SK-N-SH (cell line): ENCODE measurements around the gene IFI16.
"Not testable (repeated sequence)": the region's sequence is repeated elsewhere in the genome, so short reads cannot be mapped to it uniquely, and the experiment has no call there.

Experiments used
- CTCF ChIP-seq: fragments of 200-600 bp; sonication (generic); IDR thresholded peaks from 2 replicates; pipeline ENCODE4 v1.6.1; 2017; ENCODE audit warnings: antibody characterized with exemption, mild to moderate bottlenecking, moderate library complexity
- EZH2phosphoT487 ChIP-seq: fragments of 200-600 bp; sonication (generic); IDR thresholded peaks from 2 replicates; pipeline ENCODE4 v1.6.1; 2017; ENCODE audit warnings: low read depth, mixed run types, mild to moderate bottlenecking, antibody characterized with exemption, moderate library complexity, borderline replicate concordance

DNA sequence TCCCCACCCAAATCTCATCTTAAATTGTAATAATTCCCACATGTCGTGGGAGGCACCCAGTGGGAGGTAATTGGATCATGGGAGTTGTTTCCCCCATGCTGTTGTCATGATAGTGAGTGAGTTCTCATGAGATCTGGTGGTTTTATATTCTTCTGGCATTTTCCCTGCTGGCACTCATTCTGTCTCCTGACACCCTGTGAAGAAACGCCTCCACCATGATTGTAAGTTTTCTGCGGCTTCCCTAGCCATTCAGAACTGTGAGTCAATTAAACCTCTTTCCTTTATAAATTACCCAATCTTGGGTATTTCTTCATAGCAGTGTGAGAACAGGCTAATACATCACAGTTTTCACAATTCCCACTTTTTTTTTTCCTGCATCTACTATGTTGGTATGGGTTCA lies 93.3 kb downstream of the IFI16 start:
- not testable (repeated sequence) for TF ChIP-seq CTCF, EZH2phosphoT487
